ENCODE measurements around the gene RALGAPA1.

GRCh38 chr14:35512765-35513164, 296.3 kb downstream of the RALGAPA1 start:
- TF ChIP-seq CTCF (conservative IDR thresholded peaks at IDR 0.05; ENCODE audit: low read length) (no peak), EZH2phosphoT487 (IDR thresholded peaks at IDR 0.05; ENCODE audit: borderline replicate concordance, low read depth, low read length) (no peak)
